ENCODE results near the gene DNM1L.

- TF ChIP-seq CTCF (IDR thresholded peaks at IDR 0.05; ENCODE audit: insufficient read depth, low read depth, low read length) (no peak), EZH2 (IDR thresholded peaks at IDR 0.05; ENCODE audit: insufficient read depth, low read length) (no peak)
These were observed 98.1 kb downstream of the DNM1L start for GRCh38 chr12:32777159-32777558.

Measured in astrocyte (in vitro differentiated cells and primary cell).